Immature natural killer cell (primary cell): Measurements from ENCODE around the gene SCD. TPM values are rescaled to one million over a fixed set of nuclear protein-coding genes. Genes with fewer than 3 reads are reported as not detected.
"Not testable (repeated sequence)": the region's sequence is repeated elsewhere in the genome, so short reads cannot be mapped to it uniquely, and the experiment has no call there.

Source experiments
- DNase-seq, 3 donors: peaks; one replicate each; pipeline ENCODE4 v3.0.0; 2022; ENCODE audit warnings: mixed read lengths in 1 of 3
- H3K27ac Mint-ChIP-seq, 6 donors: one replicate each; pipeline ENCODE4 v1.8.0; 2020; ENCODE audit warnings: mixed read lengths in 6 of 6, mild to moderate bottlenecking in 5 of 6, inconsistent platforms in 4 of 6, moderate library complexity in 3 of 6
- H3K27me3 Mint-ChIP-seq, 3 donors: one replicate each; pipeline ENCODE4 v1.8.0; 2020 to 2021; ENCODE audit warnings: low read depth in 3 of 3, mild to moderate bottlenecking in 3 of 3, mixed read lengths in 3 of 3, moderate library complexity in 3 of 3, inconsistent platforms in 1 of 3
- H3K36me3 Mint-ChIP-seq, 3 donors: one replicate each; pipeline ENCODE4 v1.8.0; 2020; ENCODE audit warnings: mixed read lengths in 3 of 3, inconsistent platforms in 2 of 3, mild to moderate bottlenecking in 2 of 3
- H3K4me1 Mint-ChIP-seq, 2 donors: one replicate each; pipeline ENCODE4 v1.8.0; 2020; ENCODE audit warnings: inconsistent platforms in 2 of 2, mild to moderate bottlenecking in 2 of 2, mixed read lengths in 2 of 2, moderate library complexity in 1 of 2
- H3K4me3 Mint-ChIP-seq, 5 donors: one replicate each; pipeline ENCODE4 v1.8.0; 2020; ENCODE audit warnings: mild to moderate bottlenecking in 5 of 5, mixed read lengths in 5 of 5, inconsistent platforms in 3 of 5, moderate library complexity in 3 of 5
- H3K9me3 Mint-ChIP-seq, 6 donors: one replicate each; pipeline ENCODE4 v1.8.0; 2020; ENCODE audit warnings: mild to moderate bottlenecking in 6 of 6, mixed read lengths in 6 of 6, inconsistent platforms in 4 of 6, moderate library complexity in 3 of 6
- polyA plus RNA-seq, 3 donors: library from polyadenylated mRNA; unstranded; fragments of 300-500 nt; fragmentation: Illumina TruSeq; gene quantifications; one replicate each; pipeline ENCODE4 v1.2.3, GENCODE V29; 2021

SCD gene
- polyA plus RNA-seq, 3 donors from 2014 or later = 3.8 to 5.5 (median 4.5) TPM

DNA sequence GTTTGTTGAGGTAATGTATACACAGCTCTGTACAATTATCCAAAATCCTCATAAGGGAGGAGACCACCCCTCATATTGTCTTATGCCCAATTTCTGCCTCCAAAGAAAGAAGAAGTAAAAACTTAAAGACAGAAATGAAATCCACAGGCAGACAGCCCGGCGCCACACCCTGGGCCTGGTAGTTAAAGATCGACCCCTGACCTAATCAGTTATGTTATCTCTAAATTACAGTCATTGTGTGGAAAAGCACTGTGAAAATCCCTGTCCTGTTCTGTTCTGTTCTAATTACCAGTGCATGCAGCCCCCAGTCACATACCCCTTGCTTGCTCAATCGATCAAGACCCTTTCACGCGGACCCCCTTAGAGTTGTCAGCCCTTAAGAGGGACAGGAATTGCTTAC is 29.6 kb downstream of the SCD start:
- not testable (repeated sequence) for H3K9me3 Mint-ChIP-seq, DNase-seq, H3K4me3 Mint-ChIP-seq, H3K27me3 Mint-ChIP-seq, H3K27ac Mint-ChIP-seq
- Mint-ChIP-seq H3K36me3 (peaks cover under 1 to 10% (median 10%) of the 10 kb centered on the region in 3 donors), H3K4me1 (peaks cover 17 to 20% of the 10 kb centered on the region in 2 donors)

DNA sequence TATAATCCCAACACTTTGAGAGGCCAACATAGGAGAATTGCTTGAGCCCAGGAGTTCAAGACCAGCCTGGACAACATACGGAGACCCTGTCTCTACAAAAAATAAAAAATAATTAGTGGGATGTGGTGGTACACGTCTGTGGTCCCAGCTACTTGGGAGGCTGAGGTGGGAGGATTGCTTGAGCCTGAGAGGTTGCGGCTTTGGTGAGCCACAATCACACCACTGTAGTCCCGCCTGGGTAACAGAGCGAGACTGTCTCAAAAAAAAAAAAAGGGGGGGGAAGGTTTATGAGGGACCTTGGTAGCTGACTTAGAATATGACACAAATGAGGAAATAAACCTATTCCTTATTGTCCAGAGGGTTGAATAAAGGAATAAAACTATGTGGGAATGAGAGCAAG is 30.8 kb downstream of the SCD start:
- Mint-ChIP-seq H3K27me3 (peaks cover 5 to 9% (median 9%) of the 10 kb centered on the region in 3 donors), H3K4me3 (peak overlapping the region in 3 of 5 donors; percentile 11 to 64 (median 39)), H3K27ac (peak overlapping the region in 2 of 6 donors; percentile 26 to 70), H3K4me1 (peaks cover 17 to 19% of the 10 kb centered on the region in 2 donors), H3K9me3 (no peaks in the 10 kb centered on the region), H3K36me3 (peaks cover 12 to 17% (median 16%) of the 10 kb centered on the region in 3 donors)
- DNase-seq = peak; percentile 61 to 67 (median 64)

DNA sequence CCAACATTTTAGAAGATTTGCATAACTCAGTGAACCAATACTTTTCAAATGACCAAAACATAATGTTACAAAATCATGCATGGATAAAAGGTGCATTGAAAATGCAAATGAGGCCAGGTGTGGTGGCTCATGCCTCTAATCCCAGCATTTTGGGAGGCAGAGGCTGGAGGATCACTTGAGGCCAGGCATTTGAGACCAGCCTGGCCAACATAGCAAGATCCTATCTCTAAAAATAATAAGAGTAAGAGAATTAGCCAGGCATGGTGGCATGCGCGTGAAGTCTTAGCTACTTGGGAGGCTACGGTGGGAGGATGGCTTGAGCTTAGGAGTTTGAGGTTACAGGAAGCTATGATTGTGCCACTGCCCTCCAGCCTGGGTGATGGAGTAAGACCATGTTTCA is 33.4 kb downstream of the SCD start:
- Mint-ChIP-seq H3K27me3 (peaks cover 5 to 12% (median 10%) of the 10 kb centered on the region in 3 donors), H3K27ac (no peak overlapping the region), H3K36me3 (peaks cover 17 to 26% (median 23%) of the 10 kb centered on the region in 3 donors), H3K4me1 (peaks cover 17 to 19% of the 10 kb centered on the region in 2 donors), H3K9me3 (no peaks in the 10 kb centered on the region), H3K4me3 (no peak overlapping the region)
- DNase-seq = no peak

DNA sequence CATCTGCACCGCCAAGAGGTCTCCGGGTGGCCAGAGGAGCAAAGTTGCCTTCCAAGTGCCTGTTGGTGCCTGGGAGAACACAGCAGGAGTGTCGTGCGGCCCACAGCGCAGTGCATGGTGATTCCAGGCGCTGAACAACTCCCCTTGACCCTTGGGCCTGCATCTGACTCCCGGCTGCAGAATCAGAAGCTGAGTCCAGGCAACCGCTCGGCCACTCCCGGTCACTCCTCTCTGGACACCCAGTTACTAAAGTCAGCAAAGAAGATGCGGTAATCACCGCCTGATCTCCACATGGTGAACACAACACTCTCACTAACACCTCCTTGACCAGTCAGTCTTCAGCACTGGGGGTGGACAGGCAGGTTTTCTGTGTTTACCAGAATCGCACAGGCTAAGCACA is 35.5 kb downstream of the SCD start:
- Mint-ChIP-seq H3K36me3 (peaks cover 17 to 32% (median 29%) of the 10 kb centered on the region in 3 donors), H3K4me3 (no peak overlapping the region), H3K4me1 (peaks cover 9% of the 10 kb centered on the region in 2 donors), H3K27ac (no peak overlapping the region), H3K27me3 (peaks cover 3 to 10% (median 8%) of the 10 kb centered on the region in 3 donors), H3K9me3 (no peaks in the 10 kb centered on the region)
- DNase-seq = no peak

DNA sequence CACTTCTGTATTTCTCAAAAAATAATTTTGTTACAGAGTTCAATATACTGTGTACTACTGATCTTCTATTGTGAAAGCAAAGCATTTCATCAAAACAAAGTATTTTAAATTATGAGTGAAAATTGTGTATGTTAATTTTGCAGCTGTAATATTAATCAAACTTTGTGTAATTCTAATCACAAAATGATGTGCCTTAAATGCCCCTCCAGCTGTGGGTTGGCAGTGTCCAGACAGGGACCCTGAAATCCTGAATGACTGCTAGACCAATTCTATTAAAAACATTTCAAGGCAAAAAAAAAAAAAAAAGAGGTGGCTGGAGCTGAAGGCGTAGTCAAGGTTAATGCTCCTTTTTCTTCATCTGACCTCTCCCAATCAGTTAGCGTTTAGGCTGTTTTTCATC is 36.2 kb downstream of the SCD start:
- peaks cover 0 to 5% (median 4%) of the 10 kb centered on the region in 3 donors for H3K27me3 Mint-ChIP-seq
- H3K4me1 Mint-ChIP-seq = peaks cover 2% of the 10 kb centered on the region in 2 donors
- H3K36me3 Mint-ChIP-seq = peaks cover 17 to 39% (median 33%) of the 10 kb centered on the region in 3 donors
- H3K9me3 Mint-ChIP-seq = no peaks in the 10 kb centered on the region
- H3K4me3 Mint-ChIP-seq = no peak overlapping the region
- no peak overlapping the region for H3K27ac Mint-ChIP-seq
- no peak for DNase-seq

DNA sequence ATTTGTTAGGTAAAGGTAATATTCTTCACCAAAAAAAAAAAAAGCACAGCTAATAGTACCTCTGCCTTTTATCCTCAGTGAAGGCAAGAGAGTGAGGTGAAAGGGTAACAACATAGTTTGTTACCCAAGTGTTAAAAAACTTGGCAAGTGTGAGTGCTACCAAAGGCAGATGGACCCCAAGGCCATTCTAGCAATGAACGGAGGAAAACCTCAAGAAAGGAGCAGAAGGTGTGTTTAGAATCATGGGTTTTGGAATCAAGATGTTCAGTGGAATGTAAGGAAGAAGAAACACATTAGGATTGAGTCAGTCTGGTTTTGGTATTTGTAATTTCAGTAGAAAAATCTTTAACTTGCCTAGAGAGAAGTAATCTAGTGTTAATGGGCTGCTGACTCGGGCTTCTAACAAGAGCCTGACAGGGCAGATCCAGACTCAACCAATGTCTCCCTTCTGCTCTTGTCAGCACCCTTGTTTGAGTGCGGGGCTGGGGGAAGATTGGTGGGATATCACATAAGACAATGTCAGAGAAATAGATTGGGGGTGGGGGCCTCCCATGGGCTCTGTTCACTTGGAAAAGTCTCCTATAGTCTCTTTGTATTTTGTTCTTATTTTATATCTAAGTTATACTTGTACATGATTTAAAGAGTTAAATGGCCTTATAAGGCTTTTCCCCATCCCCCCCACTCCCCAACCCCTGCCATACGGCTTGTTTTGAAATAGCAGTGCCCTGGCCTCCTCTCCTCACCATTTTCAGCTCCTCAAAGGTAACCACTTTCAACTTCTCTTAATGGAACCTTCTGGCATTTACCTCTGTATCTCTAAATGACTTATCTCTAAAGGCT is 44.4 kb downstream of the SCD start:
- Mint-ChIP-seq H3K36me3 (peaks cover 0 to 10% (median 5%) of the 10 kb centered on the region in 3 donors), H3K9me3 (no peaks in the 10 kb centered on the region), H3K27me3 (peaks cover 0 to 2% (median 0%) of the 10 kb centered on the region in 3 donors), H3K27ac (peak overlapping the region in 5 of 6 donors; percentile 2 to 40 (median 5)), H3K4me3 (peak overlapping the region in 3 of 5 donors; percentile 5 to 56 (median 47)), H3K4me1 (peaks cover 20 to 28% of the 10 kb centered on the region in 2 donors)
- DNase-seq = no peak

DNA sequence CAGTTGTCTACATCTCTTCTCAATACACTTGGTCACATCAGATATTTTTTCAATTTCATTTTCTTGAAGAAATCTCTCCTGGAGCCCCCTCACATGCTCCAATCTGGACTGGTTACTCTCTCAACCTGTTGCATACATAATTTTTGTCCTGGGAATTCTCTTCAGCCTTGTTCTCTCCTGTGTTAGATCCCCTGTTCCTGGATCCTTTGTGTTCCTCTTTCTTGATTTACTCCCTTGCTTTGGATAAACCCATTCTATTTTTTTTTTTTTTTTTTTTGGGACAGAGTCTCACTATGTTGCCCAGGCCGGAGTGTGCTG is 45.6 kb downstream of the SCD start:
- H3K27ac Mint-ChIP-seq = no peak overlapping the region
- no peaks in the 10 kb centered on the region for H3K9me3 Mint-ChIP-seq
- H3K27me3 Mint-ChIP-seq = peaks cover 0 to 2% (median 0%) of the 10 kb centered on the region in 3 donors

DNA sequence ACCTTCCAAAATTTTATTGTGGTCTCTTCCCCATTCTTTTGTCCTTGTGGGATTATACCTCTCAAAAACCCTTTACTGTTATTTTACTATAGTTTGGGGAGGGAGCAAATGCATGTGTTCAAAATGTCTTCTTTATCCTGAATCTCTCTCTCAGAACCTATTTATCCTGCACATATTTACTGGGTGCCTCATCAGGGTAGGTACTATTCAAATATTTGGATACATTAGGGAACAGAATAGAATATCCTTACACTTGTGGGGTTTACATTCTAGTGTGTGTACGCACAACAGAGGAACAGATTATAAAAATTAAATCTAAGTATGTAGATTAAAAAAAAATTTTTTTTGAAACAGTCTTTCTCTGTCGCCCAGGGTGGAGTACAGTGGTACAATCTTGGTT is 48.6 kb downstream of the SCD start:
- Mint-ChIP-seq H3K27ac (no peak overlapping the region), H3K36me3 (no peaks in the 10 kb centered on the region), H3K4me1 (peaks cover 19 to 28% of the 10 kb centered on the region in 2 donors), H3K4me3 (no peak overlapping the region), H3K9me3 (no peaks in the 10 kb centered on the region), H3K27me3 (no peaks in the 10 kb centered on the region)
- DNase-seq = no peak

More for the DNA sequence above, 45.6 kb downstream of the SCD start:
- Mint-ChIP-seq H3K4me1 (peaks cover 20 to 28% of the 10 kb centered on the region in 2 donors), H3K4me3 (no peak overlapping the region), H3K36me3 (peaks cover 0 to 6% (median 3%) of the 10 kb centered on the region in 3 donors)
- DNase-seq = no peak

DNA sequence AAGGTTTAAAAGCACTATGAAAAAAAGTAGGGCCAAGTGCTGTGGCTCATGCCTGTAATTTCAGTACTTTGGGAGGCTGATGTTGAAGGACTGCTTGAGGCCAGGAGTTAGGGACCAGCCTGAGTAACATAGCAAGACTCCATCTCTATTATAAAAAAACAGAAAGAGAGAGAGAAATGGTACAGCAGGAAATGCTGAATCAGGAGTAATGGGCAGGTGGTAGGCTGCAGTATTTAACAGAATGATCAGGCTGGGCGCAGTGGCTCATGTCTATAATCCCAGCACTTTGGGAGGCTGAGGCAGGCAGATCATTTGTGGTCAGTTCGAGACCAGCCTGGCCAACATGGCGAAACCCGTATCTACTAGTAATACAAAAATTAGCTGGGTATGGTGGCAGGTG is 49.6 kb downstream of the SCD start:
- Mint-ChIP-seq H3K36me3 (no peaks in the 10 kb centered on the region), H3K9me3 (no peaks in the 10 kb centered on the region), H3K4me3 (no peak overlapping the region), H3K27ac (no peak overlapping the region), H3K4me1 (peaks cover 11 to 18% of the 10 kb centered on the region in 2 donors), H3K27me3 (no peaks in the 10 kb centered on the region)
- DNase-seq = no peak

DNA sequence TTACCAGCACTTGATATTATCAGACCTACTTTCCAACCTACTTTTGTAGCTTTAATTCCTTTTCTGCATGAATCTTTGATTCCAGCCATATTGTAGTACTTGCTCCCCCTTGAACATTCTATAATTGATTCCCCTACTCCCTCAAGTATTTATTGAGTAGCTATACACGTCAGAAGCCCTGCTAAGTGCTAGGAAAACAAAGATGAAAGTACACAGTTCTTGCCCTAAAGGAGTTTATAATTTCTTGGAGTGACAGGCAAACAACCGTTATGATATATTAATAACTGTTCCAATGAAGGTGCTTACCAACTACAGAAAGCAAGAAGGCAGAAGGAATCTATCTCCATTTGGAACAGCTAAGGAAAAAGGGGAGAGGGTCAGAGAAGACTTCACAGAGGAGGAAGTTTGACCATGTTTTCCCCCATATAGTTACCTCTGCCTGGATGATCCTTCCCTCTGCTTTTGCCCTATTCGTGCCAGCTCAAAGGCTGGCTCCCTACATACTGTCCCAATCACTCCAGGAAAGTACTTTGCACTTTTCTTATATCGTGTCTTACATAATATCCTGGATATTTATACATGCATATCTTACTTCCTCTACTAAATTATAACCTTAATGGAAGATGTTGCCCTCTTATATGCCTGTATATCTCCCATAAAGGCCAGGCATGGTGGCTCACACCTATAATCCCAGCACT is 54.7 kb downstream of the SCD start:
- no peaks in the 10 kb centered on the region for H3K4me1 Mint-ChIP-seq
- H3K4me3 Mint-ChIP-seq = no peak overlapping the region
- no peaks in the 10 kb centered on the region for H3K9me3 Mint-ChIP-seq
- no peaks in the 10 kb centered on the region for H3K36me3 Mint-ChIP-seq
- no peak for DNase-seq
- no peak overlapping the region for H3K27ac Mint-ChIP-seq
- H3K27me3 Mint-ChIP-seq = peaks cover 0 to 2% (median 2%) of the 10 kb centered on the region in 3 donors

DNA sequence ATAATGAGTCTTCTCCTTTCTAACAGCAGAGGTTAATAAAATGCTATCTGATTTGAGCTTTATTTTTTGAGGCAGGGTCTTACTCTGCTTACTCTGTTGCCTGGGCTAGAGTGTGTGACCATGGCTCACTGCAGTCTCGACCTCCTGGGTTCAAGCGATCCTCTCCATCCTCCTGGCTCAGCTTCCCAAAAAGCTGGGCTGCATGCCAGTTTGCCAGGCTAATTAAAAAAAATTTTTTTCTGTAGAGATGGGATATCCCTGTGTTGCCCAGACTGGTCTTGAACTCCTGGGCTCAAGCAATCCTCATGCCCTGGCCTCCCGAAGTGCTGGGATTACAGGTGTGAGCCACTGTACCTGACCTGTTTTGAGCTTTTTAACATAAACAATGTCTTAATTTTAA is 56.7 kb downstream of the SCD start:
- peaks cover 0 to 6% (median 4%) of the 10 kb centered on the region in 3 donors for H3K27me3 Mint-ChIP-seq
- no peaks in the 10 kb centered on the region for H3K9me3 Mint-ChIP-seq
- no peaks in the 10 kb centered on the region for H3K36me3 Mint-ChIP-seq
- H3K27ac Mint-ChIP-seq = no peak overlapping the region
- H3K4me1 Mint-ChIP-seq = no peaks in the 10 kb centered on the region
- H3K4me3 Mint-ChIP-seq = no peak overlapping the region
- no peak for DNase-seq

DNA sequence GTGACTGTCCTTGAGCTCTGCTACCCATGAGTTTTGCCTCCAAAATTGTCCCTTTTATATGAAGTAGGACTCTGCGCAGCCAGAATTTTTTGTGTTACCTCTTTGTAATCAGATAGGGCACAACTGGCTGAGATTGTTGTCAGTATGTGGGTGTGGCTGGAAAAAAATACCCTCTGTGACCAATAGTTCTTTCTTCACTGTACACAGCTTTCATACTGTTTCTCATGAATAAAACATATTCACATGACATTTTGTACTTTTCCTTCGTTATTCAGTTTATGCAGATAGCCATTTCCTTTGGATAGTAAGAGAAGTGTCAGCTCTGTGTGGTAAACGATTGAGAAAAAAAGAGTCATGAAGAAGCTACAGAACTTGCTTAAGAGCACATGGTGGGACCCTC is 66.1 kb downstream of the SCD start:
- Mint-ChIP-seq H3K4me3 (no peak overlapping the region), H3K27me3 (peaks cover 7 to 12% (median 8%) of the 10 kb centered on the region in 3 donors)
- DNase-seq = no peak

More for the DNA sequence above, 66.1 kb downstream of the SCD start:
- no peaks in the 10 kb centered on the region for H3K4me1 Mint-ChIP-seq
- H3K27ac Mint-ChIP-seq = no peak overlapping the region
- H3K36me3 Mint-ChIP-seq = no peaks in the 10 kb centered on the region
- H3K9me3 Mint-ChIP-seq = peaks cover 0 to 1% (median 0%) of the 10 kb centered on the region in 6 donors
